Thyroid gland (tissue), 4 donors: Measurements from ENCODE around the gene PRR20G.

Experiments used
- CTCF ChIP-seq, 6 experiments: fragments of 200-600 bp in 3 of 6; fragments of 450-650 bp in 3 of 6; sonication (generic) in 3 of 6; IDR thresholded peaks; one replicate each; pipeline ENCODE4 v1.5.1; 2016 to 2019; ENCODE audit warnings: antibody characterized with exemption in 6 of 6, mild to moderate bottlenecking in 2 of 6, inconsistent platforms in 1 of 6, moderate library complexity in 1 of 6
- POLR2A ChIP-seq, 2 donors: fragments of 450-650 bp; IDR thresholded peaks; one replicate each; pipeline ENCODE4 v1.6.1; 2017; ENCODE audit warnings: antibody characterized with exemption in 2 of 2, mild to moderate bottlenecking in 2 of 2, moderate library complexity in 1 of 2

- TF ChIP-seq POLR2A (IDR thresholded peaks at IDR 0.05) (no peak), CTCF (IDR thresholded peaks at IDR 0.05) (no peak)
Measured at GRCh38 chr3:127325629-127325961, 37.7 kb upstream of the PRR20G start.
